NCI-H187 (cell line): ENCODE data around the gene PARP15.
"Not testable (repeated sequence)": the region's sequence is repeated elsewhere in the genome, so short reads cannot be mapped to it uniquely, and the experiment has no call there.

Experiments used
- DNase-seq, 2 experiments: peaks; one replicate each; lab custom pipeline; 2025; lab: John Stamatoyannopoulos, UW

PARP15 gene

GRCh38 chr3:122618614-122619013, 41.2 kb downstream of the PARP15 start:
- DNase-seq, result no peak

- no peak for DNase-seq
These were observed 41.6 kb downstream of the PARP15 start for GRCh38 chr3:122619040-122619439.

- DNase-seq, result no peak
These were observed 42.9 kb downstream of the PARP15 start for GRCh38 chr3:122620399-122620798.

GRCh38 chr3:122621112-122621511, 43.7 kb downstream of the PARP15 start:
- DNase-seq, result no peak

- DNase-seq, result no peak
These were observed 45.8 kb downstream of the PARP15 start for GRCh38 chr3:122623031-122623829.

- DNase-seq, result no peak
These were observed 49.2 kb downstream of the PARP15 start for GRCh38 chr3:122626515-122627180.

- DNase-seq, result no peak
These were observed 49.9 kb downstream of the PARP15 start for GRCh38 chr3:122627301-122627700.

GRCh38 chr3:122628567-122628966, 51.1 kb downstream of the PARP15 start:
- no peak for DNase-seq

GRCh38 chr3:122629763-122630162, 52.3 kb downstream of the PARP15 start:
- no peak for DNase-seq

- DNase-seq, result no peak
These were observed 58.3 kb downstream of the PARP15 start for GRCh38 chr3:122635789-122636188.

GRCh38 chr3:122636697-122637096, 59.2 kb downstream of the PARP15 start:
- no peak for DNase-seq

- DNase-seq, result no peak
These were observed 63.1 kb downstream of the PARP15 start for GRCh38 chr3:122640437-122640999.

GRCh38 chr3:122642935-122643334, 65.5 kb downstream of the PARP15 start:
- no peak for DNase-seq

- DNase-seq, result no peak
These were observed 68.9 kb downstream of the PARP15 start for GRCh38 chr3:122646146-122646988.

- DNase-seq, result not testable (repeated sequence)
These were observed 73.9 kb downstream of the PARP15 start for GRCh38 chr3:122651233-122651907.

GRCh38 chr3:122651962-122652361, 74.5 kb downstream of the PARP15 start:
- not testable (repeated sequence) for DNase-seq

GRCh38 chr3:122658336-122658735, 80.9 kb downstream of the PARP15 start:
- not testable (repeated sequence) for DNase-seq

- DNase-seq, result no peak
These were observed 83.0 kb downstream of the PARP15 start for GRCh38 chr3:122660297-122660974.

- no peak for DNase-seq
These were observed 84.2 kb downstream of the PARP15 start for GRCh38 chr3:122661633-122662032.

GRCh38 chr3:122662505-122662904, 85.1 kb downstream of the PARP15 start:
- DNase-seq, result no peak

GRCh38 chr3:122665226-122665786, 87.9 kb downstream of the PARP15 start:
- no peak for DNase-seq
